DMS153 treated with DMSO at 0.1 percent for 48 hours (cell line): ENCODE data around the gene CBFA2T2.
"Not testable (repeated sequence)": the region's sequence is repeated elsewhere in the genome, so short reads cannot be mapped to it uniquely, and the experiment has no call there.

Source experiments
- DNase-seq: peaks from one replicate; lab custom pipeline; 2025; ENCODE audit not compliant: unreplicated experiment; lab: John Stamatoyannopoulos, UW

Gene CBFA2T2

DNA sequence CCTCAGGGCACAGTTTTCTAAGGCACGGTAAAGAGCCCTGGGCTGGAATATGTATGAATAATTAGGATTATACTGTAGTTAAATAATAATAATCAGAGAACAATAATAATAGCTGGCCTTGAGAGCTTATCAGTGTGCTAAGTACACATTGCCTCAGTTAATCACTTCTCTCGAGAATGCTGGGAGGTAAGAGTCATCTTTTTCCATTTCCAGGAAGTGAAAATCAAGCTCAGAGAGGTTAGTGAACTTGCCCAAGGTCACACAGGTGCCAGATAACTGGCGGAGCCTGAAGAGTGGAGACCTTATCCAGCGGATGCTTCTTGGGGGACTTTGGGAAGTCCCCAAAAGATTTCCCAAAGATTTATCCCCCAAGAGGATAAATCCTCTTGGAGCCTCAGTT lies 19.4 kb upstream of the CBFA2T2 start:
- DNase-seq = no peak

DNA sequence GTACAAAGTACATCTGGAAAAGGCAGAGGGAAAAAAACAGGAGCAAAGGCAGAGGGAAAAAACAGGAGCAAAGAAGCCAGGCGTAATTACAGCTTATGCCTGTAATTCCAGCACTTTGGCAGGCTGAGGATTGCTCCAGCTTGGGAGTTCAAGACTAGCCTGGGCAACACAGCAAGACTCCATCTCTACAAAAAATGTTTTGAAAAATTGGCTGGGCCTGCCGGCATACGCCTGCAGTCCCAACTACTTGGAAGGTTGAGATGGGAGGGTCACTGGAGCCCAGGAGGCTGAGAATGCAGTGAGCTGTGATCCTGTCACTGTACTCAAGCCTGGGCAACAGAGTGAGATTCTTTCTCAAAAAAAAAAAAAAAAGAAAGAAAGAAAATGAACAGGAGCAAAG lies 19.0 kb upstream of the CBFA2T2 start:
- no peak for DNase-seq

- DNase-seq = no peak
Measured at GRCh38 chr20:33472868-33473435, 16.9 kb upstream of the CBFA2T2 start.

GRCh38 chr20:33474097-33474873 lies 15.6 kb upstream of the CBFA2T2 start:
- DNase-seq = no peak

GRCh38 chr20:33474963-33475362 lies 14.9 kb upstream of the CBFA2T2 start:
- no peak for DNase-seq

DNA sequence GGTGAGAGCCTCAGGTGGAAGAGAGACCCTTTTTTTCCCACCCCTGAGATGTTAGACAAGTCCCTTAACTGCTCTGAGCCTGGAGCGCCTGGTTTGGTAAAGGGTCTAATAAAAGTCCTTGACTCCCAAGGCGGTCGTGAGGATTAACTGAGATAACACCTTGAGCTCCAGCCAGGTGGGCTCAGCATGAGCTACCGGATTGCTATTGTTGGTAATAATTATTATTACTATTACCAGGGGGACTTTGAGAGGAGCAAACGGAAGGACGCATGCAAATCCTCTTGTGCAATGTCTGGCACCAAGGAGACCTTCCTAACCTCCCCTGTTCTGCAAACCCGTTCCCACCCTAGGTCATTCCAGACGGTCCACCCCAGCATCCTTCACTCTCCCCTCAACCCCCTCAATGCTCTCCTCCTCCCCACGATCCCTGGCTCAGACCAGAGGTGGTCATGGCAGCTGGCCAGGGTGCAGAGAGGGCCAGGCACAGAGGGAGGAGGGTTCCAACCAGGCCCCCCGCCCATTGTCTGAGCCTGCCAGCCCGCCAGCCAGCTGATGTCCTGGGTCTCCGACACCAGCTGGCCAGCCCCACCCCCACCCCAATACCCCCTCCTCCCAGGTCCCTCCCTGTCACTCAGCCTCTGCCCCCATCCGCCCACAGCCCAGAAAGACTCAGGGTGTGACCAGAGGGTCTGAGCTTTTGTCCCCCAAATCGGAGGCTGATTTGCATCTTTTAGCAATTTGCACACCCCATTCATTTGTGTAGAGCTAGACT lies 14.3 kb upstream of the CBFA2T2 start:
- DNase-seq = peak; percentile 83

- DNase-seq = peak; percentile 98
Measured at GRCh38 chr20:33477386-33478234, 12.3 kb upstream of the CBFA2T2 start.

- no peak for DNase-seq
Measured at GRCh38 chr20:33480048-33480447, 9.8 kb upstream of the CBFA2T2 start.

DNA sequence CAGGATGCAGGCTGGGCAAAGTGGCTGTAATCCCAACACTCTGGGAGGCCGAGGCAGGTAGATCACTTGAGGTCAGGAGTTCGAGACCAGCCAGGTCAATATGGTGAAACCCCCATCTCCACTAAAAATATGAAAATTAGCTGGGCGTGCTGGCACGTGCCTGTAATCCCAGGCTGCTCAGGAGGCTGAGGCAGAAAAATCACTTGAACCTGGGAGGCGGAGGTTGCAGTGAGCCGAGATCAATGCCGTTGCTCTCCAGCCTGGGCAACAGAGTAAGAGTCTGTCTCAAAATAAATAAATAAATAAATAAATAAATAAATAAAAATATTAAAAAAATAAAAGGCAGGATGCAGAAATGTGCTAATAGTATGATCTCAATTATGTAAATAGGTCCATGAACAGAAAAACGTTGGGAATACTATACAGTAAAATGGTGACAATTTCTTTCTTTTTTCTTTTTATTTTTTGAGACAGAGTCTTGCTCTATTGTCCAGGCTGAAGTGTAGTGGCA lies 8.4 kb upstream of the CBFA2T2 start:
- no peak for DNase-seq

DNA sequence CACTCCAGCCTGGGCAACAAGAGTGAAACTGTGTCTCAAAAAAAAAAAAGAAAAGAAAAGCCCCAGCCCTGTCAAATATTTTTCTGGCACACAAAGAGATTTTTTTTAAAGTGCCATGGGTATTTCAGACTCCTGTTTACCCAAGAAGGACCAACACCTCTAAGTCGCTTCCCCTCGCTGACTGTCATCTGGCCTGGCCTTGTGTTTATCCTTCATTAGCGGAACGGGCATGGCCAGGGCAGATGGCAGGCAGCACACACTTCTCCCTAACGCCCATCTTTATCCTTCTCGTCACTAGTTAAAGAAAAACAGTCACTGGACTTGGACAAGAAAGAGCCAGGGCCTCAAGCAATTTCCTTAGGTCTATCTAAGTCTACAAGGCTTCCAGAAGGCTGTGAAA lies 7.3 kb upstream of the CBFA2T2 start:
- no peak for DNase-seq

DNA sequence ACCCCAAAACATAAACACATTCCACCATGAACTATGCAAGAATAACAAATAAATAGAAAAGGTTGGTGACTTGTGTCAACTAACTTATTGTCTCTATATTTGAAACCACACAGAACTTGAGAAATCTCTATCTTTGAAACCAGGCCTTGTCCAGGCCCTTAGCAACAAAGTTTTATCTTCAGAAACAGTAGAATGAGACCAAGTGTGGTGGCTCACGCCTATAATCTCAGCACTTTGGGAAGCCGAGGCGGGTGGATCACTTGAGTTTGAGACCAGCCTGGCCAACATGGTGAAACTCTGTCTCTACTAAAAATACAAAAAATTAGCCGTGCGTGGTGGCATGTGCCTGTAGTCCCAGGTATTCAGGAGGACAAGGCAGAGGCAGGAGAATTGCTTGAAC lies 6.7 kb upstream of the CBFA2T2 start:
- DNase-seq = not testable (repeated sequence)

GRCh38 chr20:33488201-33488600 lies 1.7 kb upstream of the CBFA2T2 start:
- no peak for DNase-seq

- not testable (repeated sequence) for DNase-seq
Measured at GRCh38 chr20:33488661-33489494, 1.0 kb upstream of the CBFA2T2 start.

- peak; percentile 91 for DNase-seq
Measured at GRCh38 chr20:33489495-33490022, 337 bp upstream of the CBFA2T2 start.

GRCh38 chr20:33490934-33491656 lies 1.2 kb downstream of the CBFA2T2 start:
- DNase-seq = no peak

DNA sequence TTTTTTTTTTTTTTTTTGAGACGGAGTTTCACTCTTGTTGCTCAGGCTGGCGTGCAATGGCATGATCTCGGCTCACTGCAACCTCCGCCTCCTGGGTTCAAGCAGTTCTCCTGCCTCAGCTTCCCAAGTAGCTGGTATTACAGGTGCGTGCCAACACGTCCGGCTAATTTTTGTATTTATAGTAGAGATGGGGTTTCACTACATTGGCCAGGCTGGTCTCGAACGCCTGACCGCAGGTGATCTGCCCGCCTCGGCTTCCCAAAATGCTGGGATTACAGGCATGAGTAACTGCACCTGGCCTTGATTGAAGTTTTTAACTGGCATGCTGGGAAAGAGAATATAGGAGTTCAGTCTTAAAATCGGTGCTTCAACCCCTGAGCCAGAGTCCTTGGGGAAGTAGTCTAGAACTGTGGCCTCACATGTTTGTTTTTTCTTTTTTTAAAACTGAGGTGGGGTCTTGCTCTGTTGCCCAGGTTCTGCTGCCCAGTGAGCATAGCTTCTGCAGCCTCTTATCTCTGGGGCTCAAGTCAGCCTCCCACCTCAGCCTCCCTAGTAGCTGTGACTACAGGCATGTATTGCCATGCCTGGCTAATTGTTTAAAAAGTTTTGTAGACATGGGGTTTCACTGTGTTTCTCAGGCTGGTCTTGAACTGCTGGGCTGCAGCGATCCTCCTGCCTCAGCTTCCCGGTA lies 3.3 kb downstream of the CBFA2T2 start:
- DNase-seq = no peak

DNA sequence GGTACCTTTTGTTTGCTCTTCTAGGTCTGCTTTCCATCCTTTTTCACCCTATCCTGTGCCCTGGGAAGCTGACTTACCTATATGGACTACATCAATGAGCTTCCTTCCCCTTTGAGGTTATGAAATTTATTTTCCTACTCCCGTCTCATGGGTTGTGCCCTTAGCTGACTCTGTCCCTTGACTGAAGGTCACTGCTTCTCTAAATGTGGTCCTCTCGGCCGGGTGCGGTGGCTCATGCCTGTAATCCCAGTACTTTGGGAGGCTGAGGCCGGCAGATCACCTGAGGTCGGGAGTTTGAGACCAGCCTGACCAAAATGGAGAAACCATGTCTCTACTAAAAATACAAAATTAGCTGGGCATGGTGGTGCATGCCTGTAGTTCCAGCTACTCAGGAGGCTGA lies 6.9 kb downstream of the CBFA2T2 start:
- not testable (repeated sequence) for DNase-seq

- no peak for DNase-seq
Measured at GRCh38 chr20:33499355-33499754, 9.5 kb downstream of the CBFA2T2 start.

DNA sequence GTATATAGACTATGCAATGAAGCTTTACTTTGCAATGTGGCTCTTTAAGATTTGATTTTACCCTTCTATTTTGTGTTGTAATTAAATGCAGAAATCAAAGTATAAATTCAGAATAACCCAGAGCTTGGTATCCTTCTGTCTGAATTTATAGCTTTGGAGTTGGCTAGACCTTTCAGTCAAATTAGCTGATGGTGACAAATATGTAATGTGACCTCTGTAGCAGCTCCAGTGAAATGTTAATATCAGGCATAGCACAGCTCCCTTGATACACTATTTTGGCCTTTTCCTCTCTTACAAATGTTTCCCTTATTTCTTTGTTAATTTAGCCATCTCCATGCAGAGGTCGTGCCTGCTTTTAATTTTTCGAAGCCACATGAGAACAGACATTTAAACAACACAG lies 11.1 kb downstream of the CBFA2T2 start:
- no peak for DNase-seq
